HUES64 (cell line): ENCODE data around the gene MCCC2.

Experiments
- H3K27ac ChIP-seq: 2 replicates; pipeline ENCODE4 v1.7.0; 2013; ENCODE audit warnings: low read depth, low read length, inconsistent platforms
- H3K27me3 ChIP-seq: 2 replicates; pipeline ENCODE4 v1.6.1; 2013; ENCODE audit warnings: mild to moderate bottlenecking, low read length; ENCODE audit not compliant: insufficient read depth
- H3K36me3 ChIP-seq: 2 replicates; pipeline ENCODE4 v1.6.1; 2013; ENCODE audit warnings: mild to moderate bottlenecking, low read length; ENCODE audit not compliant: insufficient read depth
- H3K4me1 ChIP-seq: 2 replicates; pipeline ENCODE4 v1.6.1; 2013; ENCODE audit warnings: mild to moderate bottlenecking, low read length, moderate library complexity; ENCODE audit not compliant: insufficient read depth
- H3K4me3 ChIP-seq: 2 replicates; pipeline ENCODE4 v1.5.1; 2013; ENCODE audit warnings: mild to moderate bottlenecking, low read length, moderate library complexity
- H3K9ac ChIP-seq: 2 replicates; pipeline ENCODE4 v1.6.1; 2013; ENCODE audit warnings: mild to moderate bottlenecking, low read depth, low read length
- H3K9me3 ChIP-seq: 2 replicates; pipeline ENCODE4 v1.6.1; 2013; ENCODE audit warnings: low read depth, low read length; ENCODE audit not compliant: insufficient read depth
- WGBS: fragments of 150-250, 120-280 bp; methylation state at CpG from one replicate; pipeline ENCODE4 v1.1.7; 2013; ENCODE audit warnings: missing lambda C conversion rate; 5-methylcytosine and 5-hydroxymethylcytosine counted together

Gene MCCC2

DNA sequence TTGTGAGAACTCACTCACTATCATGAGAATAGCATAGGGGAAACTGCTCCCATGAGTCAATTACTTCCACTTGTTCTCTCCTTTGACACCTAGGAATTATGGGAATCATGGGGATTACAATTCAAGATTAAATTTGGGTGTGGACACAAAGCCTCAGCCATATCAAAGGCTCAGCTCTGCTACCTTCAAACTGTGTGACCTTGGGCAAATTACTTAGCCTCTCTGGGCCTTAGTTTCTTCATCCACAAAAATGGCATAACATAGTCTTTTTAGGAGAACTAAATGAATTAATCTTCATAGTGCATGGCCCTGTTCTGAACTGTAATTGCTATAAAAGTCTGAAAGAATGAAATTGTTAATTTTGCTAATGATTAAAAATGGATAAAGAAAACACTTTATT is 113.7 kb downstream of the MCCC2 start:
- no peaks in the 10 kb centered on the region for H3K9me3 ChIP-seq
- no peak overlapping the region for H3K9ac ChIP-seq
- H3K36me3 ChIP-seq, result no peaks in the 10 kb centered on the region
- H3K4me3 ChIP-seq, result no peak overlapping the region
- no peak overlapping the region for H3K27ac ChIP-seq
- H3K4me1 ChIP-seq, result peaks cover 4% of the 10 kb centered on the region; the same call in 1 of the 2 replicates
- no peaks in the 10 kb centered on the region for H3K27me3 ChIP-seq

DNA sequence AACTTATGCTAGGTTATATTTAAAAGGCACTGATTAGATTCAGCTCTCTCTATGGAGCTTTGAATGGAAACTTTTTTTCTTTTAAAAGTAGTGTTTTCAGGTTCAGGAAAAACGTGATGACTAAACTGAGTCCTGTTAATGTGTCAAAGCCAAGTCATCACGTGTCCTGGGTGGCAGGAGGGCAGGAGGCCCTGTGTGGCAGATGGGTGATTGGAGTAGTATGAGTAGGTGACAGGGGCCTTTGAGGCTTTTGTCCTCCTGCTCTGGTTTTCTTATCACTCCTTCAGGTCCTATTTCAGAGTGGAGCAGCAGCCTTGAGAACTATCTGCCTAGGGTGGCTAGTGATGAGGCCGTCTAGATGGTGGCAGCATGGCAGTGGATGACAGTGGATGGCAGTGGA is 114.3 kb downstream of the MCCC2 start:
- H3K4me3 ChIP-seq, result no peak overlapping the region
- H3K27me3 ChIP-seq, result no peaks in the 10 kb centered on the region
- H3K4me1 ChIP-seq, result peaks cover 4% of the 10 kb centered on the region; the same call in 1 of the 2 replicates
- H3K27ac ChIP-seq, result no peak overlapping the region
- WGBS, result 75% methylated on average over 3 of the region's 3 CpGs
- H3K9me3 ChIP-seq, result no peaks in the 10 kb centered on the region
- no peaks in the 10 kb centered on the region for H3K36me3 ChIP-seq
- H3K9ac ChIP-seq, result no peak overlapping the region

DNA sequence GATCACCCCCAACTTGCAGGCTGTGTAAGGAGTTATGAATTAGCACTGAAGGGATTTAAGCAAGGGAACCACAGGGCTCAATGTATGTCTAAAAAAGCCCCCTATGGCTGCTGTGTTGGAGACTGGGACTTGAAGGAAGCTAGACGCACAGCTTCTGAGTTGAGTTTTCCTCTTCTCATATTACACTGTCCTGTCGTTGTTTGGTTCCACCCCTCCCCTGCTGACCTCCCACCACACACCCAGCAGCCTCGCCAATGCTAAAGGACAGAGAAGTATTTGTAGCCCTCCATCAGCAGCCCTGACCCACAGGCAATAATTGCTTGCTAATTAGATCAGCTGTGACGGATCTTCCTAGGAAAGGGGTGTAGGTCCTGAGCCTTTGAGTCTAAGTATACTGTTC is 116.8 kb downstream of the MCCC2 start:
- Histone ChIP-seq H3K36me3 (no peaks in the 10 kb centered on the region), H3K27me3 (no peaks in the 10 kb centered on the region), H3K27ac (no peak overlapping the region), H3K9me3 (no peaks in the 10 kb centered on the region), H3K9ac (no peak overlapping the region), H3K4me3 (no peak overlapping the region), H3K4me1 (peaks cover 4% of the 10 kb centered on the region; the same call in 1 of the 2 replicates)
- 21% methylated on average over 4 of the region's 4 CpGs for WGBS

DNA sequence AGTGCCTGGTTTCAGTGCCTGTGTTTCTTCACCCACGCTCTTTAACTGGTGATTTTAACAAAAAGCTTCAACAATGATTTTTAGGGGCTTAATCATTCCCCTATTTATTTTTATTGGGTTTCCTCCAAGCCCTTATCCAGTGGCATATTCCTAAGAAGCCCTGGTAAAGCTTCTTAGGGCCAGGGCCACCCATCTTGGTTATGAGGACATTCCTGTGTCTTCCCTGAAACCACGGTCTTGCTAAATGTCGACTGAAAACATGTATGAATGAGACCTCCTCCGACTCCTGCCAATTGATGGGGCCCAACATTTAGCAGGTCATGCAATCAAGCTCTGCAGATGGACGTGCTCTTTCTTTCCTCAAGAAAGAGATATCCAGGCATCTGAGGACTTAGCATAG is 118.3 kb downstream of the MCCC2 start:
- H3K9me3 ChIP-seq, result no peaks in the 10 kb centered on the region
- no peaks in the 10 kb centered on the region for H3K27me3 ChIP-seq
- no peak overlapping the region for H3K4me3 ChIP-seq
- no peak overlapping the region for H3K27ac ChIP-seq
- no peaks in the 10 kb centered on the region for H3K36me3 ChIP-seq
- no peak overlapping the region for H3K9ac ChIP-seq
- 88% methylated on average over 5 of the region's 5 CpGs for WGBS
- peaks cover 4% of the 10 kb centered on the region; the same call in 1 of the 2 replicates for H3K4me1 ChIP-seq

DNA sequence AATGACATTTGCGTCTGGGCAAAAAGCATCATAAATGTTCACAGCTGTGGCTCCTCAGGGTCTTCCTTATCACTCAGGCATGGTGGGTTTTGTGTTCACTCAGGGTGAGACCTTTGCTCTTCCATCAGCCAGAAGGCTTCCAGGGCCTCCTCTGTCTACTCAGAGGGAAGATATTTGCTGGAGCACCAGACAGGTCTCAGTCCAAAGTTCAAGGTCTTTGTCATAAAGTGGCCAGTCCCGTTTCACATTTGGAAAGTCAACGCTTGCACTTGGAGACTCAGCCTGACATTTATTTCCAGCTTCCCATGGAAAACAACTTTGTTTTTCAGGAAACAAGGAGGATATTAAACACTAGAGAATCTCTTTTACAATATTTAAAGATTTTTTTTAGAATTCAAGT is 119.8 kb downstream of the MCCC2 start:
- Histone ChIP-seq H3K27ac (no peak overlapping the region), H3K4me1 (peaks cover 4% of the 10 kb centered on the region; the same call in 1 of the 2 replicates), H3K36me3 (no peaks in the 10 kb centered on the region), H3K4me3 (no peak overlapping the region), H3K27me3 (no peaks in the 10 kb centered on the region), H3K9ac (no peak overlapping the region), H3K9me3 (no peaks in the 10 kb centered on the region)
- WGBS, result 91% methylated on average over 3 of the region's 3 CpGs
